HG02852 (cell line): ENCODE results near the gene CARD11.

Experiments used
- ATAC-seq: cut with Tn5 transposase; IDR thresholded peaks from one replicate; pipeline ENCODE4 v1.9.1; 2021; ENCODE audit warnings: mild to moderate bottlenecking, moderate library complexity; ENCODE audit not compliant: unreplicated experiment

The CARD11 gene

DNA sequence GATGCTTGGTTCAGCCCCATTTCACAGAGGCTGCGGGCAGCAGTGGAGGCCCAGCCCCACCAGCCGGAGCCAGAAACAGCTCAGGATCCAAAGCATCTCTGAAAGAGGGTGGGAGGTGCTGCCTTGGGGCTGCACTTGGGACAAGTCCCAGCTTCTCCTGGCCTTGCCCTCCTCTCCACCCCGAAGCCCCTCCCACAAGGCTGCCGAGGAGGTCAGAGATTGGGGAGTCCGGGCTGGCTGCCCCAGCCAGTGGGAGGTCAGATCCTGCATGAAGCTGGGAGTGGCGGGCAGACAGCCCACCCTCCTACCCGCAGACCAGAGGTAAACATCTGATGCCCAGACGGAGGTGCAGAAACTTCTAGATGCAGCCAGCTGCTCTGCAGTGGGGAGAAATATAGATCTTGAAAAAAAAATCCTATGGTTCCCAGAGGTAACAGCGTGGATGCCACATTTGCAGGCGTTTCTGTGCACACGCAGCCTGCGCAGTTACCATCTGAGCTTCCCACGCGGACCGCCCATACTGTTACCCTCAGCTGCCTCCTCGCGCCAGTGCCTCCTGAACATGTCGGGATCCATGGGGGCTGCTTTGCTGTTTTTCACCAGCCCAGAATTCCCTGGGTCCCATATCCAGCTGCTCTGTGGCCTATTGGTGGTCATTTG lies 162.7 kb downstream of the CARD11 start:
- no peak for ATAC-seq

DNA sequence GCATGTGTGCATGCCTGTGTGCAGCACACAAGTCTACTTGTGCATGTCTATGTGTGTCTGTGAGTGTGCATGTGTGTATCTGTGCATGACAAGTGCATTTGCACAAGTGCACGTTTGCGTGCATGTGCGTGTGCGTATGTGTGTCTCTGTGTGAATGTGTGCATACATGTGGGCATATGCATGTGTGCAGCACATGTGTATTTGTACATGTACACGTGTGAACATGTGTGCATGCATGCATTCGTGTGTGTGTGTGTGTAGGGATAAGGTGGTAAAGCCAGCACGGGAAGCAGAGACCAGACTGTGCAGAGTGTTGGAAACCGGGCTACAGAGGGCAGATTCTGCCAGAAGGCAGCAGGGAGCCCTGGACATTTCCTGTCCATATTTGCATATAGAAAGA lies 163.6 kb downstream of the CARD11 start:
- no peak for ATAC-seq

DNA sequence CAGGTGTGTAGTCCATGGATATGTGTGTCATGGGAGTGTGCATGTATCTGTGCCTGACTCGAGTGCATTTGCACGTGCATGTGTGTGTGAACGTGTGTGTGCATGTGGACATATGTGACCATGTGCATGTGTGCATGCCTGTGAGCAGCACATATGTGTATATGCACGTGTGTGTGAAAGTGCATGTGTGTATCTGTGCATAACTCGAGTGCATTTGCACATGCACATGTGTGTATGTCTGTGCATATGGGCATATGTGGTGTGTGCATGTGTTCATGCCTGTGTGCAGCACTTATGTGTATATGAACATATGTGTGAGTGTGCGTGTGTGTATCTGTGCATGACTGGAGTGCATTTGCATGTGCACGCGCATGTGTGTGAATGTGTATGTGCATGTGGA lies 164.3 kb downstream of the CARD11 start:
- ATAC-seq: no peak

DNA sequence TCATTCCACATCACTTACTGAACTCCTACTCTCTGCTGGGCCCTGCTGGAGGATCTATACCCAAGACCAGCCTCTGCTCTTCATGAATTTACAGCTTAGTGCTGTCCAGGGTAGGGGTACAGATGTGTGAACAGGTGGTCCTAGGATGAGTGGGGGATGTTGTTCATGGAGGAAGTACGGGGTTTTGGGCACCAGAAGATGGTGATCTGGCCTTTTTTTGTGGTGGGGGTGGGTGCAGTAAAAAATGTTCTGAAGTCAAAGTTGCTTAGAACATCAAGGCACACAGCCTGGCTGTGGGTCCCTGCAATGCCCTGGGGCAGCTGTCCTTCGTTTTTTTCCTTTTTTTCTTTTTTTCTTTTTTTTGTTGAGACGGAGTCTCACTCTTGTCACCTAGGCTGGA lies 165.4 kb downstream of the CARD11 start:
- ATAC-seq: no peak

DNA sequence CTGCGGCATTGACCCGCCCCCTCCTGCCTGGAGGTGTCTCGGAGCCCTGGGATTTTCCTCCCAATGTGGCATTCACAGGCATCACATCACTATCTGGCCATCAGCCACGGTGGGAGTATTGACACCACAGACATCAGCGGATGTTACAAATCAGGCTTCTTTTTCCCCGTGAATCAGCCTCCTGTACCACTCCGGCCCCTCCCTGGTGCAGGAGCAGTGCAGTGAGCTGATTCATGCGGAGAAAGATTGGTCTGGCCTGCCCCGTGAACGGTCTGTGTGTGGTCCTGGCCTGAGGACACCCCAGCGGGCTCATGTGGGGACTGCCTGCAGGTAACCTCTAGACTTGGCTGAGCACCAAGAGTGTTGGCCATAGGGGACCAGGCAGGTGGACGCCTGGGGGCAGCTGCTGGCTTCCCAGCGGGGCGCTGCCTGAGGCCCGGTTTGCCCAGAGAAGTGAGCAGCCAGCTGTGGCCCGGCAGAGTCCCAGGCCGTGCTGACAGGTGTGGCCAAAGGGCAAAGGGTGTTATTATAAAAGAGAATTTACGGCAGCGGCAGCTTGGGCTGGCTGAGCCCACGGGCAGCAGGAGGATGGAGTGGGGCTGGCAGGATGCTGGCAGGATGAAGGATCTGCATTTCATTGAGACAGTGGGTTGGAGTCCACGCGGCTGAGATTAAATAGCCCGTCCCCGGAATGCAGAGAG lies 167.5 kb downstream of the CARD11 start:
- no peak for ATAC-seq

DNA sequence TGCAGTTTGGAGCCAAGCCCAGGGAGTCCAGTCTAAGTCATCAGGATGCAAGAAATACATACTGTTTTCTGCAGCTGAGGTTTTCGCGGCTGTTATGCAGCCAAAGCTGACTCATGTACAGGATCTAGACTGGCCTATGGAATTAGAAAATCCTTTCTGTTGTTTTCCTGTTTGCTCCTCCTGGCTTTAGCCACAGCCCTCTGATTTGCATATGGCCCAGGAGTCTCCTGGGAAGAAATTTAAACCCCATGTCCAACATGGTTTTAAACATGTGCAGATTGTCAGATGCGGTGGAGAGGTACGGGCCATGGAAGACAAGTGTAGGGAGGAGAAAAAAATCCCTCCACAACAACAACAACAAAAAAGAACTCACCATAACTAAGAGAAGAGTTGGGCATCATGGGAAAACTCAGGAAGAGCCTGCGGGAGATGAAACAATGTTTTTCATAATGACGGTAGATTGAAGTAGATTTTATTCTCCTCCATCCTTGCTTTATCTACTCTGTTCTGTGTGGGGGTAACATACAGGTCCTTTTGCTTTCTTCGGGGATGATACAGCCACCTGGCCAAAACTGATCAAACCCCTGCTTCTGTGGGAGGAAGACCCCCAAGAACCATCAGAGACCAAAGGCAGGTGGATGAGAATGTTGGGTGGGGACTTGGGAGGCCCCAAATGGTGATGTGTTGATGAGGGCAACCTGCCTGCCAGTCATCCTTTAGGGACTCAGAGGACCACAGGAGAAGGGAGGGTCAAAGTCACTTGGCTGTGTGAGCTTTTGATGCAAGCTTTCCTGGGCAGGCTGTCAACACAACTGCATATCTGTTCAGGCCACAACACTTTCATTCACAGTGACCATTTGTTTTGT lies 169.7 kb downstream of the CARD11 start:
- no peak for ATAC-seq

DNA sequence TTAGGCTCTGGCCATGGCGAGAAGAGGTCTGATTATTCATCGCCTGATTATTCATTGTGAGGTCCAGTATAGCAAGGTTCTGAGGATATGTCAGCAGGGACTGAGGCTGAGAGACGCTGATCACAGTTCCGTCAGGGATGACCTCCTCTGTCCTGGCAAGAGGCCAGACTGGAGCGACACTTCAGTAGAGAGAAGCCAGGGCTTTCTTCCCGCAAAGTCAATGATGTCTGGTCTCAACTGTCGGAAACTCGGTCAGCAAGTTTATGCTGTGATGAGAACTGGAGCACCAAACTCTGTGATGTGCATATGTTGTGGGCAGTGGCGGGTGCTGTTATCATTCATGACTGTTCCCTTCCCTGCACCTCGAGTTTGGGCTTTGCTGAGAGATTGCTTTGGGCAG lies 170.5 kb downstream of the CARD11 start:
- ATAC-seq: no peak

DNA sequence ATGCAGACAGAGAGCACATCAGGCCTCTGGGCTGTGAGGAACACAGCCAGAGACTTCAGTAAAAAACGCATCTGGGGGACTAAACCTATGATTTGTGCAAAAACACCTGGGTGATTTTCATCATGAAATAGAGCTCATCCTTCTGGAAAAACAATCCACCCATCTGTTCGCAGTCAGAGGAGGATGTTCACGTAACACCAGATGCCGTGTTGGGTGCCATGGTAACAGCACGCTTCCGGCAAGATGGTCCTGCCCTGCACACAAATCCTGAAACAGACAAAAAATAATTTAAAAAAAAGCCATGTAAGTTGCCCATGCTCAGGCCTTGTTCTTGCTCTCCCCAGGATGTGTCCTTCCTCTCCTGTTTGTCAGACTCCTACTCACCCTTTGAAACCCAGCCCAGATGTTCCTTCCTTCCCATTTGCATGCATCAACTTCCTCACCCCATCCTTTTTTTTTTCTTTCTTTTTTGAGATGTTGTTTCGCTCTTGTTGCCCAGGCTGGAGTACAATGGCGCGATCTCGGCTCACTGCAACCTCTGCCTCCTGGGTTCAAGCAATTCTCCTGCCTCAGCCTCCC lies 171.3 kb downstream of the CARD11 start:
- no peak for ATAC-seq

DNA sequence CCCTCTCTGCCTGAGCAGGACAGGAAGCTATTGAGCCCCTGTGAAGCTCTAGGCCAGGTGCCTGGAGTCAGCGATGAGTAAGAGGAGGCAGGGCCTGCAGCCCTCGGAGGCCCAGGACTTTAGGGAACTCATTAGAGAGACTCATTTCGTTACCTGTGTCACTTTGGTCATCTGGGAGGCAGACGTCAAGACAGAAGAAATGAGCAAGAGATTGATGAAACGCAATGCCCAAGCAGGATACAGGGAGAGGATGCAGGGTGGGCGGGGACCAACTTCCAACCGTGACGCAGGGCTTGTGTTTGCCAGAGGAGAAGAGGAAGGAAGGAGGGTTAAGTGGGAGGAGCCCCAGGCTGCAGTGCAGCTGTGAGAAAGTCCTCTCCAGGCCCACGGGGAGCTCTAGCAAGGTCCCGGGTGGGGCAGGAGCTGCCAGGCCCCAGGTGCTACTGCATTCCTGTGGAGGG lies 173.2 kb downstream of the CARD11 start:
- peak; percentile 58 for ATAC-seq

DNA sequence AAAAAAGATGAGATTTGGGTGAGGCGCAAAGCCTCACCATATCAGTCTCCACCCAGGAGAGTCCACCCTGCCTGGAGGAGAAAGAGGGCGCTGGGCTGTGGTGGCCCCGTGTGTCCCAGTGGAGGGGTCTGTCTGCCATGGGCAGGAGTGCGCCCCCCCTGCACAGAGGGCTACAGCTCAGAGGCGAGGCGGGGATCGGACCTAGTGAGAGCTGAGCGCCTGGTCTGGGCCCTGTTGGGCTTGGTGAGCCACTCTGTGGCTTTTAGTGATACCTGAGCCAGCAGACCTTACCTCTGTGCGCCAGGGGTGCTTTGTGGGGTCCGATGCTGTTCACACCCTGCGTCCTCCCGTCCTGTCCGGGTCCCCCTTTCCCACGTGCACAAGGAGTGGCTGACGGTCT lies 173.7 kb downstream of the CARD11 start:
- no peak for ATAC-seq

DNA sequence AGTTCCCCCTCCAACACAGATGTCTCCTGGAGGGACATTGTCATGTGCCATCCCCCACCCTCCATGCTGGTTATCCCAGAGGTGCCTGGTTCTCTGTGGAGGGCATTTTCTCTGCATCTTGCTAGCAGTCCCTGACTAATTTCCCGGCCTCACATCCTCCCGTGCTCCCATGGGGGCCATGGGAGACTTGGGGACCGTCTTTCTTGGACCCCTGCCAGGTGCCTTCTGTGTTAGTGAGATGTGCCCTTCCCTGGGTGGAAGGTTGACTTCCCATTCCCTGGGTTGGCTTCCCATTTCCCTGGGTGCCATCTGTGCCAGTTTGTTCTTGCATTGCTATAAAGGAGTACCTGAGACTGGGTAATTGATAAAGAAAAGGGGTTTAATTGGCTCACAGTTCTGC lies 177.1 kb downstream of the CARD11 start:
- ATAC-seq: no peak

DNA sequence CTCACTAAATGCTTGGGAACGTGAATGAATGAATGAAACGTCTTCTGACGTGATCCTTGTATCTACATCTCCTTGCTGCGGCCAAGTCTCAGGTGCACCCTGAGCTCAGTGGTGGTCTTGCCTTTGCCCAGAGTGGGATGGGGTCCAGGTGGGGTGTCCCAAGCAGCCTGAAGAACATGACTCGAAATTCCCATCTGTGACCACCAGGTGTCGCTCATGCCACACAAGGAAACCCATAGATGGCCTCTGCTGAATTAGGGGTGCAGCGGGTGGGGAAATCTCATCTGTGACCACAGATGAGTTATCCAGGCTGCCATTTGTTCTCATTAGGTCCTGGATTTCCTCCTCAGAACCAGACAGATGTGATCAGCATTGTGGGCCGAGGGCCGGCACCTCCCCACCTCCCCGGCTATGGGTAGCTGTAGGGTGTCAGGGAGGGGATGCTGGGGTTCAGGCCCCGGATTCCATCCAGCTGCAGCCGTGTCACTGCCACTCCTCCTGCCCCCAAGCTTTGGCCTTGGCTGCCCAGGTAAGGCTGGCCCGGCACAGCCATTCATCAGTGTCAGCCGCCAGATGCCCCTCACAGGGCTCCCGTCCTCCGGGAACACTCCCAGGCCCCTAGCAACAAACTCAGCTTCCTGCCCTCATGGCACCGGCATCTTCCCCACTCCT lies 178.5 kb downstream of the CARD11 start:
- no peak for ATAC-seq

DNA sequence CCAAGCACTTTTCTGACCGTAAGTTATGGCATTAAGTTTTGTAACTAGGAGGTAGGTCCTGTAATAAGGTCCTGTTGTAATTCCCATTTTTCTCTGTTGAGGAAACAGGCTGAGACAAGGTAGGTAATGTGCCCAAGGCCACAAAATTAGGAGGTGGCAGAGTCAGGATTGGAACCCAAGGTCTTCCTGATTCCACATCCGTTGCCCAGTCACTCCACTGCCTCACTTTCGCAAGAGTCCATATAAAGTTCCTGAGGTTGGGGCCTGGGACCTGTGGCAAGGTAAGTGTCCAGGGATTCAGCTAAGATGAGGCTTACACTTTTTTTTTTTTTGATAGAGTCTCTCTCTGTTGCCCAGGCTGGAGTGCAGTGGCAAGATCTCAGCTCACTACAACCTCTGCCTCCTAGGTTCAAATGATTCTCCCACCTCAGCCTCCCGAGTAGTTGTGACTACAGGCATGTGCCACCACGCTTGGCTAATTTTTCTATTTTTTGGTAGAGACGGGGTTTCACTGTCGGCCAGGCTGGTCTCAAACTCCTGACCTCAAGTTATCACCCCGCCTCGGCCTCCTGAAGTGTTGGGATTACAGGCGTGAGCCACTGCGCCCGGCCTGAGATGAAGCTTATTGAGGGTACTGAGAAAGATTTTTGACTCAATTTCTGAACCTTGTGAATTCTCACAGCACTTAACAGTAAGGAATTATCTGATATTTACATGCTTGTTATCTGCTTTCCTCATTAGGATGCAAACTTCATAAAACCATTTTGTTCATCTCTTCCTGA lies 179.3 kb downstream of the CARD11 start:
- no peak for ATAC-seq

DNA sequence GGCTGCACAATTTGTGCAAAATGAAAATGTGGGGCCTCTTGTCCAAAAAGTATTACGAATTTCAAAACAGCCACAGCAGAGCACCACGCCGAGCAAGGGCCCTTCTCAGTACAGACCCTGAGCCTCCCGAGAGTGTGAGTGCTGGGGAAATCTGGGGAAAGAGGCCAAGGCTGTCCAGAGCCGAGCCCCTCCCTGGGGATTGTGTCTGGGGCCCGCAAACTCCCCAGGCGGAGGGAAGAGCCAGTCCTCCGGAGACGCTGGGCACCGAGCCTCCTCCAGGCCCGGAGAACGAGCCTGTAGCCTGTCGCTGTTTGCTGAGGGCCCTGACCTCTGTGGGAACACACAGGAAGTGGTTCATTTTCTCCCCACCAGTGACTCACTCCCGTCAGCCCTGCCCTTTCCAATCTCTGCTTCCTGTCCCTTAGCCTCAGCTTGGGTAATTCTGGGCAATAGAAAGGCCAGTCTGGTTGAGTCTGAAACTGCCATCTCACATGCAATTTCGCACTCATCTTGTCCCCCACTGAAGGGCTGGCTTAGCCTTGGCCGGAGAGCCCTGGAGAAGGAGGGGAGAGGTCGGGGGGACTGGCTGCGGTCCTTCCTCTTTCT lies 180.1 kb downstream of the CARD11 start:
- peak; percentile 93 for ATAC-seq

DNA sequence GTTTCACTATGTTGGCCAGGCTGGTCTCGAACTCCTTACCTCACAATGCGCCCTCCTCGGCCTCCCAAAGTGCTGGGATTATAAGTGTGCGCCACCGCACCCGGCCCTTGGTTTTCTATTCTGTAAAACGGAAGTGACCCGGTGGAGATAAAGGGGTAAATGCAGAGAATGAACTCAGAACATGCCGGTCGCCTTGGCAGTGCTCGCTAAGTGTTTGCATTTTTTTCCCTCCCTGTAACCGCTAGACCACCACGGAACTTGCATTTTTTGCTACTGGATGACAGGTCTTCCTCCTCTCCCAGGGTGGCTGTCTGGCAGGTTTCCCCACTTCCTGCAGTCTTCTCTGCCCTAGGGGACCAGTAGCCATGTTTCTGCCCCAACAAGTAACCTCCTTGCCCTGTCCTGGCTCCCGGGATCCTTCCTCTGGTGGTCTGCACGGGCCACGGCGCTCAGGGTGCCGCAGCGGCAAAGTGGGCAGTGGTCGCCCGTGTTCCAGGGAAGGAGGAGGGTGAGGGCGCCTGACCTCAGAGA lies 180.8 kb downstream of the CARD11 start:
- no peak for ATAC-seq

DNA sequence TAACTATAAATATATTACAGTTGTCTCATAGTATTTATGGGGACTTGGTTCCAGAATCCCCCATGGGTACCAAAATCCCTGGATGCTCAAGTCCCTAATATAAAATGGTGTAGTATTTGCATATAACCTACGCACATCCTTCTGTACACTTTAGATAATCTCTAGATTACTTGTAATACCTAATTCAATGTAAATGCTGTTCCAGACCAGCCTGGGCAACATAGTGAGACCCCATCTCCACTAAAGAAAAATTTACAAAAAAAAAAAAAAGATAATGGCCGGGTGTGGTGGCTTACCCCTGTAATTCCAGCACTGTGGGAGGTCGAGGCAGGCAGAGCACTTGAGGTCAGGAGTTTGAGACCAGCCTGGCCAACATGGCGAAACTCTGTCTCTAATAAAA lies 182.2 kb downstream of the CARD11 start:
- ATAC-seq: no peak

DNA sequence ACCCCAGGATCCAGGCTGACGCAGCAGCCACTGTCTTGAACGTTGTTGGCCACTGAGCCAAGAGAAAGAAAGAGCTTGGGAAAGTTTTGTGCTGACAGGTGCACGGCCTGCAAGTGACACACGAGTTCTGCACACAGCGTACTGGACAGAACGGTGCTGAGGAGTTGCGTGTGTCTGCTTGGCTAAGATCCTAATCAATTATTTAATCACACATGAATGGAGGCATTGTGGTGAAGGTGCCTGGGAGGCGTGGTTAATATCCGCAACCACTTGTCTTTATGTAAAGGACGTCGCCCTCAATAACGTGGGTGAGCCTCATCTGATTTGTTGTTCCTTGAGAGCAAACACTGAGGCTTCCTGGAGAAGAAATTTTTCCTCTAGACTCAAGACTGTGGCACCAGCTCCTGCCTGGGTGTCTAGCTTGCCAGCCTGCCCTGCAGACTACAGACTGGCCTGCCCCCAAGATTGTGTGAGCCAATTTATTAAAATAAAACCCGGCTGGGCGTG lies 183.0 kb downstream of the CARD11 start:
- no peak for ATAC-seq

DNA sequence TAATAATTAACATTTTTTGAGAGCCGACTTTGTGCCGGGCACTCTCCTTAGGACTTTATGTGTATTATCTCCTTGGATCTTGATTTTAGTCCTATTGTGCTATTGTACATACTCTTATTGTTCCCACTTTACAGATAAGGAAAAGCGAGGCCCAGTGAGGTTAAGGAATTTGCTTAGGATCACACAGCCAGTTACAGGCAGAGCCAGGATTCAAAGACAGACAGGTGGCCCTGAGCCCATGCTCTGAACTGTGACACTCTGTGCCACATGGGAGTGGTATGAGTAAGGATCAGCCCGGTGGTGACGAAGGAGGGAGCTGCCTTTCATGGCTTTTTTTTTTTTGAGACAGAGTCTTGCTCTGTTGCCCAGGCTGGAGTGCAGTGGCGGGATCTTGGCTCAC lies 183.7 kb downstream of the CARD11 start:
- ATAC-seq: no peak

DNA sequence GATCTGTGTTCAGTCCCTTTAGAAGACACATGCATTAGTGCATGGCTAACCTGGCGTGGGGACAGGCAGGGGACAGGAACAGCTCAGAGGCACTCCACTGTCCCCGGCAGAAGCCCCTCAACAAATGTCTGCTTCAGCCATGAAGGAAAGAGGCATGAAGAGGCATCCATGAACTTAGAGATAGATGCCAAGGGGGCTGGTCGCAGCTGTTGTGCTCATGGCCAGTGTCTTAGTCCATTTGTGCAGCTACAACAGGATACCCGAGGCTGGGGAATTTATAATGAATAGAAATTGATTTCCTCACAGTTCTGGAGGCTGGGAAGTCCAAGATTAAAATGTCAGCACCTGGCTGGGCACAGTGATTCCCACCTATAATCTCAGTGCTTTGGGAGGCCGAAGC lies 185.0 kb downstream of the CARD11 start:
- ATAC-seq: no peak
